H1 (cell line): Measurements from ENCODE around the gene GOLPH3L. TPM values are rescaled to one million over a fixed set of nuclear protein-coding genes. Genes with fewer than 3 reads are reported as not detected.

ENCODE experiments used
- polyA plus RNA-seq, 7 experiments: library from polyadenylated mRNA; depleted of rRNA in 3 of 7; stranded (reverse) in 5 of 7; unstranded in 2 of 7; fragments of >200 nt in 5 of 7; fragments of 200-250 nt in 2 of 7; gene quantifications; 1 replicate in 5 of 7; 2 replicates in 1 of 7; 4 replicates in 1 of 7; pipeline versions ENCODE4 v1.2.1 to v1.2.3, GENCODE V29; 2011 to 2013; ENCODE audit warnings: missing spikeins in 2 of 7, mixed read lengths in 2 of 7
- total RNA-seq: library from RNA; stranded (reverse); fragmentation: NEBNext Ultra II Directional; extraction: Animal tissue kit (Norgen Biotek cat#: 25700); gene quantifications from 2 replicates; pipeline ENCODE4 v1.2.1, GENCODE V29; 2021
- TF ChIP-seq, protein P1 (sequence below), 3 experiments: IDR thresholded peaks; 1 replicate in 2 of 3; 2 replicates in 1 of 3; pipeline versions ENCODE4 v1.5.1 to v1.6.1; 2011; ENCODE audit warnings: low read length in 3 of 3, mild to moderate bottlenecking in 3 of 3, inconsistent platforms in 2 of 3, low read depth in 1 of 3, moderate library complexity in 1 of 3; ENCODE audit not compliant: insufficient read depth in 1 of 3; ENCODE audit errors: control extremely low read depth in 1 of 3

Gene GOLPH3L
- total and polyA plus RNA-seq, 2 of the 8 experiments (the other 6 are each of a cell fraction or from before 2014, with no cell fraction given), result 13.3 to 40.8 TPM

DNA sequence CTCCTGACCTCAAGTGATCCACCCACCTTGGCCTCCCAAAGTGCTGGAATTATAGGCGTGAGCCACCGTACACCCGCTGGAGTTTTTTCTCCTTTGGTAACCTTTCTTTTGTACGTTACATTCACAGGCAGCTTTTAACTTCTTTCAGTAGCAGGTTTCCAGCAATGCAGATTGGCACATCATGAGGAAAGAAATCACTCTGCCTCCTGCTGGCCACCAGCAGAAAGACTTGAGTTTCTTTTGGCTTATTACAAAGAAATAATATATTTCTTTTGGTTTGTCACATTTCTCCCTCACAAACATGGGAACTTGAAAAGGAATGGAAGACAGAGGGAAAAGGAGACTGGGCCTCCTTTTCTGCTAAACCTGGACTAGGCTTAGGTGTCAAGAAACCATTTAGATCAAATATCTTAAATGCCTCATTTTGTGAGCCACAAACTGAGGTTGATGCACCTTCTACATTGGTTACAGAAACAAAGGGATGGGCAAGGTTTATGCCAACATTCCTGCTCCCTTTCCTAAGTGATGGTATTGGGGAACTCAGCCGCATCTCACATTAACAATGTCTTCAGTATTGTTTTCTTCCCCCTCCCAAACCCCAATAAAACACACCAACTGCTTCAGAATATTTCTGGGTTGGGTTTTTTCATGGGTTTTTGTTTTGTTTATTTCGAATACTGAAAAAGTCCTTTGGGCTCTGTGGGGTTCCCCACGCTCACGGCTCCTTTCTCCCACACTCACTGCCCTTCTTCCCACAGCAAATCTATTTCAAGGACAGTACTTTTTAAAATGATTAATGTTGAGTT is 75.3 kb downstream of the GOLPH3L start (continued):
- TF ChIP-seq, protein P1, sequence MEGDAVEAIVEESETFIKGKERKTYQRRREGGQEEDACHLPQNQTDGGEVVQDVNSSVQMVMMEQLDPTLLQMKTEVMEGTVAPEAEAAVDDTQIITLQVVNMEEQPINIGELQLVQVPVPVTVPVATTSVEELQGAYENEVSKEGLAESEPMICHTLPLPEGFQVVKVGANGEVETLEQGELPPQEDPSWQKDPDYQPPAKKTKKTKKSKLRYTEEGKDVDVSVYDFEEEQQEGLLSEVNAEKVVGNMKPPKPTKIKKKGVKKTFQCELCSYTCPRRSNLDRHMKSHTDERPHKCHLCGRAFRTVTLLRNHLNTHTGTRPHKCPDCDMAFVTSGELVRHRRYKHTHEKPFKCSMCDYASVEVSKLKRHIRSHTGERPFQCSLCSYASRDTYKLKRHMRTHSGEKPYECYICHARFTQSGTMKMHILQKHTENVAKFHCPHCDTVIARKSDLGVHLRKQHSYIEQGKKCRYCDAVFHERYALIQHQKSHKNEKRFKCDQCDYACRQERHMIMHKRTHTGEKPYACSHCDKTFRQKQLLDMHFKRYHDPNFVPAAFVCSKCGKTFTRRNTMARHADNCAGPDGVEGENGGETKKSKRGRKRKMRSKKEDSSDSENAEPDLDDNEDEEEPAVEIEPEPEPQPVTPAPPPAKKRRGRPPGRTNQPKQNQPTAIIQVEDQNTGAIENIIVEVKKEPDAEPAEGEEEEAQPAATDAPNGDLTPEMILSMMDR (IDR thresholded peaks at IDR 0.05; ENCODE audit: control extremely low read depth in 1 of 3, insufficient read depth in 1 of 3, low read depth in 1 of 3, low read length in 3 of 3), result peak in 2 of 3 experiments; percentile 63 to 66; a peak in 3 of 4 replicates
